Kidney epithelial cell (primary cell): ENCODE data around the gene RETREG1. TPM values are rescaled to one million over a fixed set of nuclear protein-coding genes. Genes with fewer than 3 reads are reported as not detected.

Experiments used
- DNase-seq: peaks from one replicate; pipeline ENCODE4 v3.0.0-alpha.2; 2010; ENCODE audit warnings: low read depth
- H3K27me3 ChIP-seq: 2 replicates; pipeline ENCODE4 v1.6.0; 2011; ENCODE audit warnings: low read length; ENCODE audit not compliant: control insufficient read depth, insufficient read depth
- H3K36me3 ChIP-seq: 2 replicates; pipeline ENCODE4 v1.5.1; 2011; ENCODE audit warnings: low read length; ENCODE audit not compliant: control insufficient read depth, insufficient read depth
- H3K4me3 ChIP-seq: 2 replicates; pipeline ENCODE4 v1.5.1; 2011; ENCODE audit warnings: low read depth, mild to moderate bottlenecking, control low read depth, low read length
- CTCF ChIP-seq: IDR thresholded peaks from 2 replicates; pipeline ENCODE4 v1.5.1; 2011; ENCODE audit warnings: mild to moderate bottlenecking, moderate library complexity, low read length, control low read depth, inconsistent platforms; ENCODE audit not compliant: insufficient read depth, poor library complexity, severe bottlenecking
- total RNA-seq: library from RNA; depleted of rRNA; stranded (reverse); fragments of >200 nt; gene quantifications from 2 replicates; pipeline ENCODE4 v1.2.3, GENCODE V29; 2015

Gene RETREG1
- total RNA-seq, 1 donor from 2014 or later: 14.8 TPM

GRCh38 chr5:16431490-16431889, 185.3 kb downstream of the RETREG1 start:
- Histone ChIP-seq H3K4me3 (no peak overlapping the region), H3K36me3 (no peaks in the 10 kb centered on the region), H3K27me3 (peaks cover 8% of the 10 kb centered on the region)
- DNase-seq: no peak
- TF ChIP-seq CTCF: no peak

- no peak for DNase-seq
- no peak for TF ChIP-seq CTCF
- Histone ChIP-seq H3K27me3 (peaks cover 8% of the 10 kb centered on the region), H3K36me3 (no peaks in the 10 kb centered on the region), H3K4me3 (no peak overlapping the region)
Measured at GRCh38 chr5:16430349-16431089, 186.3 kb downstream of the RETREG1 start.

GRCh38 chr5:16428359-16428758, 188.4 kb downstream of the RETREG1 start:
- no peak overlapping the region for H3K4me3 ChIP-seq
- H3K36me3 ChIP-seq: no peaks in the 10 kb centered on the region
- H3K27me3 ChIP-seq: peaks cover 6% of the 10 kb centered on the region
- DNase-seq: no peak
- no peak for TF ChIP-seq CTCF

GRCh38 chr5:16427587-16427986, 189.2 kb downstream of the RETREG1 start:
- Histone ChIP-seq H3K36me3 (no peaks in the 10 kb centered on the region), H3K4me3 (no peak overlapping the region), H3K27me3 (peaks cover 6% of the 10 kb centered on the region)
- DNase-seq: no peak
- no peak for TF ChIP-seq CTCF

Other genes with a start within 250 kb of the RETREG1 start
- gene ZNF622, start 151.2 kb downstream of the RETREG1 start, total RNA-seq: 60.8 and 65.2 TPM in 2 replicates